NCI-H1105 (cell line): Measurements from ENCODE around the gene SELPLG.
"Not testable (repeated sequence)": the region's sequence is repeated elsewhere in the genome, so short reads cannot be mapped to it uniquely, and the experiment has no call there.

ENCODE experiments used
- DNase-seq: peaks from one replicate; lab custom pipeline; 2025; lab: John Stamatoyannopoulos, UW

SELPLG gene

DNA sequence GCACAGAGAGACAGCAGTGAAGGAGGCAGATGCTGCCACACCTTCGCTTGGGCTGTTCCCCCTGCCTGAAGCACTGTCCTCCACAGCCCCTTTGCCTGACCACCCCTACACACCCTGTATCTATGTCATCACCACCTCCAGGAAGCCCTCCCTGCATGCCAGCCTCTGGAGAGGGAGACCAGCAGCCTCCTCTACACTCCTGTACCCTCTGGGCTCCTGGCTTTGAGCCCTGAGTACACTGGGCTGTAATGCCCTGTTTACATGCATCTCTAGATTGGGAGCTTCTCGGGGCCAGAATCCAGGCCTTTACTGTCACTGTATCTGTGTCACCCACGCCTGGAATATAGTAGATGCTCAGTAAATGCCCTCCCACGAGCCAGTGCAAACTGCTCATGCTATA, 30.0 kb downstream of the SELPLG start:
- no peak for DNase-seq

- DNase-seq: no peak
Measured at GRCh38 chr12:108602976-108603704, 30.6 kb downstream of the SELPLG start.

GRCh38 chr12:108602209-108602705, 31.4 kb downstream of the SELPLG start:
- no peak for DNase-seq

- no peak for DNase-seq
Measured at GRCh38 chr12:108600702-108601007, 33.0 kb downstream of the SELPLG start.

- no peak for DNase-seq
Measured at GRCh38 chr12:108599948-108600701, 33.6 kb downstream of the SELPLG start.

- no peak for DNase-seq
Measured at GRCh38 chr12:108599541-108599940, 34.2 kb downstream of the SELPLG start.

DNA sequence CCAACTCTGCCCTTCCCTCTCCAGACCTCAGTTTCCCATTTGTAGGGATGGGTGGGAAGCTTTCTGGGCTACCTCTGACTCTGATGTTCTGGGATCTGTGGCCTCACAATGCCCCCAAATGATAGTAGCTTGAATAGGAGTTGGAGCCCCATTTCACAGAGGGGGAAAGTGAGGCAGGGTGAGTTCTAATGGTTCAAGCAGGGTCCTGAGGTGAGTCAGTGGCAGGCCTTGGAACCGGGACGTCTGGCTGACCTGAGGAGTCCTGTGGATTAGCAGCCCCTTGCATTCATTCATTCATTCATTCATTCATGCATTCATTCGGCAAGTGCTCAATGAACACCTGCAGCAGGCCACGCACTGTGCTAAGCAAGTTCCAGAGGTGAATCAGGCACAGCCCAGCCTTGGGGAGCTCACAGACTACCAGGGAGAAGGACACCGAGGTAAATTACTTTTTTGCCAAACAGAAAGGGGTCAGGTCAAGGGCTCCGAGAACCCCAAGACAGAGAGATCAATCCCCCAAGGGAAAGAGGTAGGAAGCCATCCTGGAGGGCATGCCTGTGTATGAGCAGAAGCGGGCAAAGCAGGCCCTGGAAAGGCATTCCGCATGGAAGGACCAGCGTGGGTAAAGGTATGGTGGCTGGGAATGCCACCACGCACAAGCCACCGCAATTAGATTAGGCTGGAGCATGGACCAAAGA, 35.0 kb downstream of the SELPLG start:
- DNase-seq: no peak

- no peak for DNase-seq
Measured at GRCh38 chr12:108597559-108598471, 35.9 kb downstream of the SELPLG start, which contains the start of gene TMEM119. TSS of gene TMEM119 (minus strand) at chr12:108598084. CDS start at chr12:108592383, 5,701 bp downstream.

- no peak for DNase-seq
Measured at GRCh38 chr12:108596854-108597558, 36.7 kb downstream of the SELPLG start.

DNA sequence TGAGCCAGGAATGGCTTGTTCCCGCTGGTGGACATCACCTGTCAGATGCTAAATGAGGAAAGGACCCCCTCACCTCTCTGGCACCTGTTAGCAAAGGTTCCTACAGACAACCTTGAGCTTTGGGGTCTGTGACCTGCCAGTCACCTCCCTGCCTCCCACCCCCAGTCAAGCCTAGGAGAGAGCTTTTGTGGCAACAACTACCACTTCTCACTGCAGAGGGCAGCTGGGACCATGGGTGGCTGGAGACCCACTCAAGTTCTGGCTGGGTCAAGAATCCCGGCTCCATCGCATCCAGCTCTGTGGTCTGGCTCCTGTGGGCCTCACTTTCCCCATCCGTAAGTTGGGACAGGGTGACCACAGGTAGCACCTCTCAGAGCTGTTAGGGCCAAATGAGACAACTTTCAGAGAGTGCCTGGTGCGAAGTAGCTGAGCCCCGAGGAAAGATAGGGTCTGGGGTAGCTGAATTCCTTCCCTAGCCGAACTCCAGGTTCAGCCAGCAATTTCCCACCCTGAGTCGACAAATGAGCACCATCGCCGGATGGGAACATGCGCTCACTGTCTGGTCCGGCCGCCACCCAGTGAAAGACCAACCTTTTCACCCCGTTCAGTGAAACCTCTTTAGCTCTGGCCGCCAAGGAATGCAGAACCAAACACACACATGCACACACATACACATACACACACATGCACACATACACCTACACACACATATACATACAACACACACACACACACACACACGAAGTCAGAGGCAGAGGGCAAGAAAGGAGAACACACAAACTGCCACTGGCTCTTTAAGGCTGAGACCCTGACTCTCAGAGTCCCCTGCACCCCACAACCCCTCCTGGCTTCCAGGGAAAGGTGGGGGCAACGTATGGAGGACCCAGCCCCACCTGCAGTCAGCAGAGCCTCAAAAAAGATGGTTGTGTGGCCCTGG, 37.7 kb downstream of the SELPLG start:
- no peak for DNase-seq

DNA sequence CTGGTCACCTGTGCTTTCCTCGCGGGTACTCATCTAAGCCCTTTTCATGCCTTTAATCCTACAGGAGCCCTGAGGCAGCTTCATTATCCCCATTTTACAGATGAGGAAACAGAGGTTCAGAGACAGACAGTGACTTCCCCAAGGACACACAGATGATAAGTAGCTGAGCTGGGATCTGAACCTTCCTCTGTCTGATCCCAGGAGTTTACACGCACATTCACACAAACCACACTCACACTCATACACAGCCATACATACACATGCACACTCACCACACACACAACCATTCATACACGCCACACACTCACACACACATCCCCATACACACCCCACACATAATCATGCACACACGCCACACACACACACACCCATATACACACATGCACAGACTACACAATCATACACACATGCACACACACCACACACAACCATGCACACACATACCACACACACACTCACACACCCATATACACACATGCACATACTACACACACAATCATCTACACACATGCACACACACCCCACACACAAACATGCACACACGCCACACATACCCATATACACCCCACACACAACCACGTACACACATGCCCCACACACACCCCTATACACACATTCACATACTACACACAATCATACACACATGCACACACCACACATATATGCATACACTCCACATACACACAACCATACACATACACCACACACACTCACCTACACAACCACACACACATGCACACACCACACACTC, 38.6 kb downstream of the SELPLG start:
- DNase-seq: no peak

DNA sequence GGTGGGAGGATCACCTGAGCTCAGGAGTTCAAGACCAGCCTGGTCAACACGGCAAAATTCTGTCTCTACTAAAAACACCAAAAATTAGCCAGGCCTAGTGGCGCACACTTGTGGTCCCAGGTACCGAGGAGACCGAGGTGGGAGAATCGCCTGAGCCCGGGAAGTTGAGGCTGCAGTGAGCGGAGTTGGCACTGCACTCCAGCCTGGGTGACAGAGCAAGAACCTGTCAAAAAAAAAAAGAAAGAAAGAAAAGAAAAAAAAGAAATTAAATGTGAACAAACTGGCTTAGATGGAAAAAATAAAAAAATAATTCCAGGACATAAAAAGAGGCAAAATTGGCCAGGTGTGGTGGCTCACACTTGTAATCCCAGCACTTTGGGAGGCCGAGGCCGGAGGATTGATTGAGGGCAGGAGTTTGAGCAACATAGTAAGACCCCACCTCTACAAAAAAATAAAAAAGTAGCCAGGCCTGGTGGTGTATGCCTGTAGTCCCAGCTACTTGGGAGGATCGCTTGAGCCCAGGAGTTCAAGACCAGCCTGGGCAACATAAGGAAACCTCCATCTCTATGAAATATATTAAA, 39.3 kb downstream of the SELPLG start:
- DNase-seq: no peak

DNA sequence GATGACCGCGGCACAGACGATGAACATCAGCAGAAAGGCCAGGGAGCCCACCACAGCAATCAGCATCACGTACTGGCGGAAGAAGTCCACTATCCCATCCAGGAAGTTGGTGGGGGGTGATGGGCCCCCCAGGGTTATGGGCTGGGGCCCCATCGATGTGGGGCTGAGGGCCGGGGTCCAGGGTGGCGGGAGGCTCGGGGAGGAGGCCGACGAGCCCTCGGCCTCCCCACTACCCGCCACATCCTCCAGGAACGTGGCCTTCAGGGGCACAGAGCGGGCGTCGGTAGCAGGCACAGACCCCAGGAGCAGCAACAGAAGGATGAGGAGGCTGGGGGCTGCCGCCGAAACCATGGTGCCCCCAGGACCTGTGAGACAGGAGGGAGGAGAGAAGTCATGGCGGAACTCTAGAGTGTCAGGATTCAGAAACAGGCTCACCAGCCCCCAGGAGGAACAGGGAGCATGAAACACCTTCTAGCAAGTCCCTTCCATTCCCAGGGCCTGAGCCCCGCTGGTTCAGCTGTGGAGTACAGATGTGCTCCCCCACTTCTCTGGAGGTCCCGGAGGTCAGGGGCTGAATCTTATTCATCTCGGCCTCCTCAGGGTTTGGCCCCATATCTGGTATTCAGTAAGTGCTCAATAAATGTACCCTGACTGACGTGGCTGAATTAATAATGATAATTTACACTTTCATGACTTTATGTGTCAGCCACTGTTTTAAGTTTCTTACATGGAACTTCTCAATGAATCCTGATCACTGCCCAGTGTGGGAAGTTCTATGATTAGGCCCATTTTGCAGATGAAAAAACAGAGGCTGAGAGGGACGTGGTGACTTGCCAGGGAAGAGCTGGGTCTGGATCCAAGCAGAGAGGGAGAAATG, 41.4 kb downstream of the SELPLG start:
- no peak for DNase-seq

GRCh38 chr12:108591267-108591980, 42.3 kb downstream of the SELPLG start:
- DNase-seq: no peak

GRCh38 chr12:108590463-108590862, 43.2 kb downstream of the SELPLG start:
- DNase-seq: not testable (repeated sequence)

DNA sequence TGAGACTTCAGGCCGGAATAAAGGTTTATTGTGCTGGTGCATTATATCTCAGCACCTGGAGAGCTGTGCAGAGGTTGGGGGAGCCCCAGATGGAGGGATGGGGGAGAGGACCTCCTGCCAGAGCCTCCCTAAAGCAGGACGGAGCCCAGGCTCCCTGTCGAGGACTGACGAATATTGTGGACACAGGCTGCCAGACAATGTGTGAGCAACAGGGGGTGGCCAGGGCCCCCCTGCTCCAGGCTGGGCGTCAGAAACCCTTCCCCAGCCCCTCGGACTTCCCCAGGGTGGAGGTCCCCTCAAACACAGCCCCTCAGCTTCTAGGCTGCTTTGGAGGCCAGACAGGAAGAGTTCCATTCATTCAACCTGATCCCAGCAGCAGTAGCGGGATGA, 43.9 kb downstream of the SELPLG start:
- DNase-seq: no peak
